PC-3 (cell line): ENCODE results near the gene TMEM255B.

Experiments used
- EZH2 ChIP-seq: fragments of 300-600 bp; sonication (generic); IDR thresholded peaks from one replicate; pipeline ENCODE4 v1.6.1; 2017; ENCODE audit warnings: antibody characterized with exemption, mild to moderate bottlenecking, low read length; ENCODE audit not compliant: unreplicated experiment
- TF ChIP-seq, protein P1 (sequence below): fragments of 300-600 bp; sonication (generic); conservative IDR thresholded peaks from 2 replicates; pipeline ENCODE4 v1.5.1; 2017; ENCODE audit warnings: antibody characterized with exemption, low read depth, mild to moderate bottlenecking, low read length

- no peak for TF ChIP-seq EZH2
- TF ChIP-seq, protein P1, sequence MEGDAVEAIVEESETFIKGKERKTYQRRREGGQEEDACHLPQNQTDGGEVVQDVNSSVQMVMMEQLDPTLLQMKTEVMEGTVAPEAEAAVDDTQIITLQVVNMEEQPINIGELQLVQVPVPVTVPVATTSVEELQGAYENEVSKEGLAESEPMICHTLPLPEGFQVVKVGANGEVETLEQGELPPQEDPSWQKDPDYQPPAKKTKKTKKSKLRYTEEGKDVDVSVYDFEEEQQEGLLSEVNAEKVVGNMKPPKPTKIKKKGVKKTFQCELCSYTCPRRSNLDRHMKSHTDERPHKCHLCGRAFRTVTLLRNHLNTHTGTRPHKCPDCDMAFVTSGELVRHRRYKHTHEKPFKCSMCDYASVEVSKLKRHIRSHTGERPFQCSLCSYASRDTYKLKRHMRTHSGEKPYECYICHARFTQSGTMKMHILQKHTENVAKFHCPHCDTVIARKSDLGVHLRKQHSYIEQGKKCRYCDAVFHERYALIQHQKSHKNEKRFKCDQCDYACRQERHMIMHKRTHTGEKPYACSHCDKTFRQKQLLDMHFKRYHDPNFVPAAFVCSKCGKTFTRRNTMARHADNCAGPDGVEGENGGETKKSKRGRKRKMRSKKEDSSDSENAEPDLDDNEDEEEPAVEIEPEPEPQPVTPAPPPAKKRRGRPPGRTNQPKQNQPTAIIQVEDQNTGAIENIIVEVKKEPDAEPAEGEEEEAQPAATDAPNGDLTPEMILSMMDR = no peak
Observed at GRCh38 chr13:113791761-113792160, 32.7 kb downstream of the TMEM255B start.
